ENCODE data around the gene KMO. TPM values are rescaled to one million over a fixed set of nuclear protein-coding genes. Genes with fewer than 3 reads are reported as not detected.

Gene KMO
- total RNA-seq, 1 donor: not detected

DNA sequence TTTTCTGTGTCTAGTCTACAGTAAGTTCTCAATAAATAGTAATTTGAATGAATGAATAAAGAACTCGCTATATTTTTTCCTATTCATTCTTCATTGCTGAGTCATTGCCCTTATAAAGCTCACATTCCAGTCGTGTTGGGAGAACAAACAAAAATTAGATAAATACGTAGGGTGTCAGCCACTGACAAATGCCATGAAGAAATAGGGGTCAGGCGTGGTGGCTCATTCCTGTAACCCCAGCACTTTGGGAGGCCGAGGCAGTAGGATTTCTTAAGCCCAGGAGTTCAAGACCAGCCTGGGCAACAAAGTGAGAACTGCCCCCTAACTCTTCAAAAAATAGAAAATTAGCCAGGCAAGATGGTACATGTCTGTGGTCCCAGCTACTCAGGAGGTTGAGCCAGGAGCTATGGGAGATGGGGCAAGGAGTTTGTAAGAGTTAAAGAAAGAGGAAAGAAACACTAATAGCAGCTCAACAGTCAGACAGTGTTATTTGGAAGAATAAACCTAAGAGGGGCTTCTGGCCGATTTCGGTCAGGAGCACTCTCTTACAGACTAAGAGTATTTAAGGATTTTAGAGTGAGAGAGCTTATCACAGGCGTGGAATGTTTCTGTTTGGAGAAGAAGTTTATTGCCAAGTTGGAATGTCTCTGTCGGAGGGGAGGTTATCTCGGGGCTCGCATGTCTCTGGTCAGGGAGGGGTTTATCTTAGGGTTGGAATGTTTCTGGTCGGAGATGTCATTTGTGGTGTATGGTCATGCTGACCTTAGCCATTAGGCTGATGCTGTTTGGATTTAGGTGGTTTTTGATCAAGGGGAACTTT, 109.8 kb downstream of the KMO start:
- TF ChIP-seq, protein P1, sequence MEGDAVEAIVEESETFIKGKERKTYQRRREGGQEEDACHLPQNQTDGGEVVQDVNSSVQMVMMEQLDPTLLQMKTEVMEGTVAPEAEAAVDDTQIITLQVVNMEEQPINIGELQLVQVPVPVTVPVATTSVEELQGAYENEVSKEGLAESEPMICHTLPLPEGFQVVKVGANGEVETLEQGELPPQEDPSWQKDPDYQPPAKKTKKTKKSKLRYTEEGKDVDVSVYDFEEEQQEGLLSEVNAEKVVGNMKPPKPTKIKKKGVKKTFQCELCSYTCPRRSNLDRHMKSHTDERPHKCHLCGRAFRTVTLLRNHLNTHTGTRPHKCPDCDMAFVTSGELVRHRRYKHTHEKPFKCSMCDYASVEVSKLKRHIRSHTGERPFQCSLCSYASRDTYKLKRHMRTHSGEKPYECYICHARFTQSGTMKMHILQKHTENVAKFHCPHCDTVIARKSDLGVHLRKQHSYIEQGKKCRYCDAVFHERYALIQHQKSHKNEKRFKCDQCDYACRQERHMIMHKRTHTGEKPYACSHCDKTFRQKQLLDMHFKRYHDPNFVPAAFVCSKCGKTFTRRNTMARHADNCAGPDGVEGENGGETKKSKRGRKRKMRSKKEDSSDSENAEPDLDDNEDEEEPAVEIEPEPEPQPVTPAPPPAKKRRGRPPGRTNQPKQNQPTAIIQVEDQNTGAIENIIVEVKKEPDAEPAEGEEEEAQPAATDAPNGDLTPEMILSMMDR (IDR thresholded peaks at IDR 0.05; ENCODE audit: insufficient read depth, low read depth, low read length): no peak
- H3K4me3 ChIP-seq (ENCODE audit: low read depth, low read length): no peak overlapping the region
- peak; percentile 83 for DNase-seq (ENCODE audit: low read depth)

DNA sequence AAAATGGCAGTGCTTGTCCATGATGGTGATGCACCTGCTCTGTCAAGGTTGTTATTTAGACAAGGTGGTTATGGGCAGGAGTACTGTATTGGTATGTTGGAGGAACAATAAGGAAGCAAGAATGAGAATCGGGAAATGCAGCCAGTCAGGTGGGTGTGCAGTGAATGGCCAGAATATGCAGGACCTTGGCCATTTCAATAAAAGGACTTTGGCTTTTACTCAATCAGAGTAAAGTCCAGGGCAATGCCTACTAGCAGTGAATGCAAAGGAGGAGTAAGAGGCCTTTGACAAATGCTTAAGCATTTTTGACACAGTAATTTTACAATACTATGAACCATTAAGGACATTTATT, 110.4 kb downstream of the KMO start:
- no peak for DNase-seq (ENCODE audit: low read depth)
- TF ChIP-seq, protein P1 (IDR thresholded peaks at IDR 0.05; ENCODE audit: insufficient read depth, low read depth, low read length): no peak
- no peak overlapping the region for H3K4me3 ChIP-seq (ENCODE audit: low read depth, low read length)

DNA sequence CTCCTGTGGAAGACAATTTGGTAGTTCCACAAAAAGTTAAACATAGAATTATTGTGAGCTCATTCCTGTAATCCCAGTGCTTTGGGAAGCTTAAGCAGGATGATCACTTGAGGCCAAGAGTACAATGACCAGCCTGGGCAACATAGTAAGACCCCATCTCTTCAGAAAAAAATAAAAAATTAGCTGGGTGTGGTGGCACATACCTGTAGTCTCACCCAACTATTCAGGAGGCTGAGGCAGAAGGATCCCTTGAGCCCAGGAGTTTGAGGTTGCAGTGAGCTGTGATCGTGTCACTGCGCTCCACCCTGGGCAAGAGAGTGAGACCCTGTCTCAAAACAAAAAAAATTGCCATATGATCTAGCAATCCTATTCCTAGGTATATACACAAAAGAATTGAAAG, 112.1 kb downstream of the KMO start:
- TF ChIP-seq, protein P1 (IDR thresholded peaks at IDR 0.05; ENCODE audit: insufficient read depth, low read depth, low read length): no peak
- DNase-seq (ENCODE audit: low read depth): no peak
- H3K4me3 ChIP-seq (ENCODE audit: low read depth, low read length): no peak overlapping the region

DNA sequence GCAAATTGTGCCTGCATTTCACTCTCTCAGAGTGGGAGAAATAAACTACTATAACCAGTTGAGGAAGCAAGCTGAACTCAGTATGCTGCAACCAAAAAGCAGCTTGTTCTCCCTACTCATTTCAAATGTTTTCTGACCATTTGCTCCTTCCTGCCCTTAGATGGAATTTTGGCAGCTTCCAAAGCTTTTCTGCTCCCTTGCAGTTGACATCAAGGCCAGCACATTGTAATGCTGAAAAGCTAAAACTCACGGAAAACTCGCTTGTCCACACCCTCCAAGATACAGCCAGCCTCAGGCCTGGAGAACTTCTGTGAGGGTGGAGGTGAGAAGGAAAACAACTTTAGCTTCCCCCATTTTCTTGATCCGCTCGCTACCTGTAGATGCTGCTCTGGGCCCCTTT, 113.0 kb downstream of the KMO start:
- no peak overlapping the region for H3K4me3 ChIP-seq (ENCODE audit: low read depth, low read length)
- DNase-seq (ENCODE audit: low read depth): no peak
- TF ChIP-seq, protein P1 (IDR thresholded peaks at IDR 0.05; ENCODE audit: insufficient read depth, low read depth, low read length): no peak

Other genes with a start within 250 kb of the KMO start
- under 0.01 and 0.43 TPM in 2 replicates for gene RGS7, start 175.2 kb upstream of the KMO start, total RNA-seq
- gene FH, start 12.6 kb upstream of the KMO start, total RNA-seq: 111 and 128 TPM in 2 replicates
- 16.4 and 17.7 TPM in 2 replicates for gene CHML, start 108.0 kb downstream of the KMO start, total RNA-seq
- 19.6 and 47.5 TPM in 2 replicates for gene OPN3, start 108.0 kb downstream of the KMO start, total RNA-seq
- not detected in 2 replicates for gene WDR64, start 119.9 kb downstream of the KMO start, total RNA-seq